ENCODE measurements around the gene HYAL3.
A peak's percentile ranks its signal among the peaks of the same experiment; 100 is the strongest.

HYAL3 gene

GRCh38 chr3:50268703-50269451, 30.3 kb downstream of the HYAL3 start, which contains the start of gene SEMA3B:
TSS of gene SEMA3B (plus strand) at chr3:50269147. CDS start at chr3:50269241, 94 bp downstream.
- H3K4me1 ChIP-seq (ENCODE audit: control insufficient read depth, insufficient read depth, low read length): peaks cover 58% of the 10 kb centered on the region
- H3K27me3 ChIP-seq (ENCODE audit: control insufficient read depth, insufficient read depth, low read length, poor library complexity, severe bottlenecking): peaks cover 10% of the 10 kb centered on the region
- H3K9me3 ChIP-seq (ENCODE audit: control insufficient read depth, low read length): no peaks in the 10 kb centered on the region
- H3K27ac ChIP-seq (ENCODE audit: insufficient read depth, low read depth, low read length, poor library complexity, severe bottlenecking): no peak within 1 kb of the TSS
- whole genome bisulfite sequencing, 2 experiments: 62 to 65% methylated on average over 21 of the region's 21 CpGs
- H3K4me3 ChIP-seq (ENCODE audit: insufficient read depth, low read depth, low read length): peak within 1 kb of the TSS; percentile 8
- no peaks in the 10 kb centered on the region for H3K36me3 ChIP-seq (ENCODE audit: control insufficient read depth, insufficient read depth, low read length)

- Histone ChIP-seq H3K4me3 (ENCODE audit: insufficient read depth, low read depth, low read length) (no peak overlapping the region), H3K9me3 (ENCODE audit: control insufficient read depth, low read length) (no peaks in the 10 kb centered on the region), H3K36me3 (ENCODE audit: control insufficient read depth, insufficient read depth, low read length) (no peaks in the 10 kb centered on the region), H3K27me3 (ENCODE audit: control insufficient read depth, insufficient read depth, low read length, poor library complexity, severe bottlenecking) (peaks cover 4% of the 10 kb centered on the region), H3K4me1 (ENCODE audit: control insufficient read depth, insufficient read depth, low read length) (peaks cover 64% of the 10 kb centered on the region), H3K27ac (ENCODE audit: insufficient read depth, low read depth, low read length, poor library complexity, severe bottlenecking) (no peak overlapping the region)
- 89 to 92% methylated on average over 3 of the region's 3 CpGs for WGBS, 2 experiments
Observed at GRCh38 chr3:50268276-50268675, 30.9 kb downstream of the HYAL3 start.

DNA sequence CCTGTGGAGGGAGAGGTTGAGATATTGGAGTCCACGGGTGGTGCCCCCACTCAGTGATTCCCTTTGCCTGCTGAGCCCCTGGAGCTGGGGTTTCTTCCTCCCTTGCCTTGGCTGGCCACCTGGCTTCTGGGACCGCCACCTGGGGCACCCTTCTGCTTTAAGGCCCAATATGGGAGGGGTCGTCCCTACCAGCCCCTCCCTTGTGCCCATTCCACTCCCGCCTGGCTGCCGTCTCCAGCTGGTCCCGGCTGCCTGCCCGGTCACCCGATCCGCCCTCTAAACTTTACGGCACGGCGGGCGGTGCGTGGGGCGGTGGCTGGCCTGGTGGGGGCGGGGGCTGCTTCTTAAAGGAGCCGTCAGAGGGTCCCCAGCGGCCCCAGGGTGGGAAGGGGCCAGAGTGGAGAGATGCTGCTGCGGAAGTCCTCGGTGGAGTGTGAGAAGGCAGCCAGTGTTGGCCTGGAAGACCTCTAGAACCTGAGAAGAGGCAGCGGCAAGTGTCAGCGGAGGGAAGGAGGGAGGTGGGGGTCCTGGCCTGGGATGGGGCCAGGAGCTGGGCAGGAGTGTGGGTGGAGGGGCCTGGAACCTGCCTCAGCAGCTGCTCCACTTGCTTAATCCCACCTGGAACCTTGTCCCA, 31.8 kb downstream of the HYAL3 start:
- no peak overlapping the region for H3K4me3 ChIP-seq (ENCODE audit: insufficient read depth, low read depth, low read length)
- H3K27me3 ChIP-seq (ENCODE audit: control insufficient read depth, insufficient read depth, low read length, poor library complexity, severe bottlenecking): no peaks in the 10 kb centered on the region
- H3K4me1 ChIP-seq (ENCODE audit: control insufficient read depth, insufficient read depth, low read length): peaks cover 70% of the 10 kb centered on the region
- WGBS, 2 experiments: 19 to 22% methylated on average over 22 of the region's 22 CpGs
- H3K36me3 ChIP-seq (ENCODE audit: control insufficient read depth, insufficient read depth, low read length): no peaks in the 10 kb centered on the region
- no peak overlapping the region for H3K27ac ChIP-seq (ENCODE audit: insufficient read depth, low read depth, low read length, poor library complexity, severe bottlenecking)
- H3K9me3 ChIP-seq (ENCODE audit: control insufficient read depth, low read length): no peaks in the 10 kb centered on the region

- H3K4me1 ChIP-seq (ENCODE audit: control insufficient read depth, insufficient read depth, low read length): peaks cover 70% of the 10 kb centered on the region
- WGBS, 2 experiments: 82 to 89% methylated on average over 7 of the region's 7 CpGs
- no peak overlapping the region for H3K4me3 ChIP-seq (ENCODE audit: insufficient read depth, low read depth, low read length)
- no peaks in the 10 kb centered on the region for H3K9me3 ChIP-seq (ENCODE audit: control insufficient read depth, low read length)
- no peaks in the 10 kb centered on the region for H3K27me3 ChIP-seq (ENCODE audit: control insufficient read depth, insufficient read depth, low read length, poor library complexity, severe bottlenecking)
- no peak overlapping the region for H3K27ac ChIP-seq (ENCODE audit: insufficient read depth, low read depth, low read length, poor library complexity, severe bottlenecking)
- no peaks in the 10 kb centered on the region for H3K36me3 ChIP-seq (ENCODE audit: control insufficient read depth, insufficient read depth, low read length)
Observed at GRCh38 chr3:50266836-50267235, 32.4 kb downstream of the HYAL3 start.

GRCh38 chr3:50266017-50266416, 33.2 kb downstream of the HYAL3 start:
- Histone ChIP-seq H3K27ac (ENCODE audit: insufficient read depth, low read depth, low read length, poor library complexity, severe bottlenecking) (no peak overlapping the region), H3K4me3 (ENCODE audit: insufficient read depth, low read depth, low read length) (no peak overlapping the region), H3K27me3 (ENCODE audit: control insufficient read depth, insufficient read depth, low read length, poor library complexity, severe bottlenecking) (no peaks in the 10 kb centered on the region), H3K4me1 (ENCODE audit: control insufficient read depth, insufficient read depth, low read length) (peaks cover 77% of the 10 kb centered on the region), H3K9me3 (ENCODE audit: control insufficient read depth, low read length) (no peaks in the 10 kb centered on the region), H3K36me3 (ENCODE audit: control insufficient read depth, insufficient read depth, low read length) (no peaks in the 10 kb centered on the region)
- WGBS, 2 experiments: 95 to 96% methylated on average over 6 of the region's 6 CpGs

GRCh38 chr3:50265571-50265970, 33.6 kb downstream of the HYAL3 start:
- H3K4me3 ChIP-seq (ENCODE audit: insufficient read depth, low read depth, low read length): no peak overlapping the region
- H3K9me3 ChIP-seq (ENCODE audit: control insufficient read depth, low read length): no peaks in the 10 kb centered on the region
- 90 to 91% methylated on average over 1 of the region's 1 CpG for WGBS, 2 experiments
- H3K4me1 ChIP-seq (ENCODE audit: control insufficient read depth, insufficient read depth, low read length): peaks cover 81% of the 10 kb centered on the region
- H3K27me3 ChIP-seq (ENCODE audit: control insufficient read depth, insufficient read depth, low read length, poor library complexity, severe bottlenecking): no peaks in the 10 kb centered on the region
- no peaks in the 10 kb centered on the region for H3K36me3 ChIP-seq (ENCODE audit: control insufficient read depth, insufficient read depth, low read length)
- H3K27ac ChIP-seq (ENCODE audit: insufficient read depth, low read depth, low read length, poor library complexity, severe bottlenecking): peak overlapping the region; percentile 79

GRCh38 chr3:50264964-50265485, 34.2 kb downstream of the HYAL3 start:
- peak overlapping the region; percentile 79 for H3K27ac ChIP-seq (ENCODE audit: insufficient read depth, low read depth, low read length, poor library complexity, severe bottlenecking)
- H3K36me3 ChIP-seq (ENCODE audit: control insufficient read depth, insufficient read depth, low read length): no peaks in the 10 kb centered on the region
- H3K27me3 ChIP-seq (ENCODE audit: control insufficient read depth, insufficient read depth, low read length, poor library complexity, severe bottlenecking): no peaks in the 10 kb centered on the region
- WGBS, 2 experiments: 71 to 74% methylated on average over 7 of the region's 7 CpGs
- H3K4me1 ChIP-seq (ENCODE audit: control insufficient read depth, insufficient read depth, low read length): peaks cover 82% of the 10 kb centered on the region
- H3K4me3 ChIP-seq (ENCODE audit: insufficient read depth, low read depth, low read length): no peak overlapping the region
- no peaks in the 10 kb centered on the region for H3K9me3 ChIP-seq (ENCODE audit: control insufficient read depth, low read length)

GRCh38 chr3:50264383-50264963, 34.7 kb downstream of the HYAL3 start:
- 1% methylated on average over 5 to 7 of the region's 7 CpGs for WGBS, 2 experiments
- Histone ChIP-seq H3K27ac (ENCODE audit: insufficient read depth, low read depth, low read length, poor library complexity, severe bottlenecking) (peak overlapping the region; percentile 79), H3K9me3 (ENCODE audit: control insufficient read depth, low read length) (no peaks in the 10 kb centered on the region), H3K4me1 (ENCODE audit: control insufficient read depth, insufficient read depth, low read length) (peaks cover 80% of the 10 kb centered on the region), H3K4me3 (ENCODE audit: insufficient read depth, low read depth, low read length) (no peak overlapping the region), H3K27me3 (ENCODE audit: control insufficient read depth, insufficient read depth, low read length, poor library complexity, severe bottlenecking) (no peaks in the 10 kb centered on the region), H3K36me3 (ENCODE audit: control insufficient read depth, insufficient read depth, low read length) (no peaks in the 10 kb centered on the region)

- H3K9me3 ChIP-seq (ENCODE audit: control insufficient read depth, low read length): no peaks in the 10 kb centered on the region
- no peak overlapping the region for H3K4me3 ChIP-seq (ENCODE audit: insufficient read depth, low read depth, low read length)
- H3K27me3 ChIP-seq (ENCODE audit: control insufficient read depth, insufficient read depth, low read length, poor library complexity, severe bottlenecking): no peaks in the 10 kb centered on the region
- WGBS, 2 experiments: 70 to 72% methylated on average over 6 of the region's 6 CpGs
- H3K4me1 ChIP-seq (ENCODE audit: control insufficient read depth, insufficient read depth, low read length): peaks cover 78% of the 10 kb centered on the region
- H3K27ac ChIP-seq (ENCODE audit: insufficient read depth, low read depth, low read length, poor library complexity, severe bottlenecking): peak overlapping the region; percentile 79
- H3K36me3 ChIP-seq (ENCODE audit: control insufficient read depth, insufficient read depth, low read length): no peaks in the 10 kb centered on the region
Observed at GRCh38 chr3:50263478-50264382, 35.5 kb downstream of the HYAL3 start.

Data from ectodermal cell (in vitro differentiated cells).